H9 (cell line): ENCODE measurements around the gene EPAS1. TPM values are rescaled to one million over a fixed set of nuclear protein-coding genes. Genes with fewer than 3 reads are reported as not detected.

Source experiments
- DNase-seq: peaks from one replicate; pipeline ENCODE4 v3.0.0-alpha.2; 2017
- H2AFZ ChIP-seq: one replicate; pipeline ENCODE4 v1.6.1; 2013; ENCODE audit warnings: mild to moderate bottlenecking, low read length, control low read depth, moderate library complexity
- H2AK5ac ChIP-seq: 2 replicates; pipeline ENCODE4 v1.6.1; 2013; ENCODE audit warnings: low read length, control low read depth, mixed read lengths; ENCODE audit not compliant: insufficient read length
- H2BK120ac ChIP-seq: one replicate; pipeline ENCODE4 v1.6.1; 2013; ENCODE audit warnings: low read depth, mild to moderate bottlenecking, low read length, control low read depth, inconsistent platforms; ENCODE audit not compliant: poor library complexity, severe bottlenecking
- H2BK12ac ChIP-seq: 2 replicates; pipeline ENCODE4 v1.6.1; 2013; ENCODE audit warnings: low read length, control low read depth, mixed read lengths, low read depth; ENCODE audit not compliant: insufficient read length
- H2BK15ac ChIP-seq: 2 replicates; pipeline ENCODE4 v1.6.1; 2013; ENCODE audit warnings: low read depth, low read length, control low read depth
- H2BK20ac ChIP-seq: one replicate; pipeline ENCODE4 v1.6.1; 2013; ENCODE audit warnings: low read depth, mild to moderate bottlenecking, low read length, control low read depth, inconsistent platforms; ENCODE audit not compliant: poor library complexity, severe bottlenecking
- H2BK5ac ChIP-seq: 2 replicates; pipeline ENCODE4 v1.6.1; 2013; ENCODE audit warnings: low read length, control low read depth, mixed read lengths; ENCODE audit not compliant: insufficient read length
- H3K14ac ChIP-seq: 2 replicates; pipeline ENCODE4 v1.6.1; 2013; ENCODE audit warnings: low read length, control low read depth; ENCODE audit not compliant: insufficient read depth
- H3K18ac ChIP-seq: 2 replicates; pipeline ENCODE4 v1.6.1; 2013; ENCODE audit warnings: low read depth, mild to moderate bottlenecking, mixed read lengths, low read length, control low read depth; ENCODE audit not compliant: insufficient read length
- H3K23ac ChIP-seq: 2 replicates; pipeline ENCODE4 v1.6.1; 2013; ENCODE audit warnings: low read length, control low read depth, mixed read lengths, low read depth; ENCODE audit not compliant: insufficient read length
- H3K23me2 ChIP-seq: 2 replicates; pipeline ENCODE4 v1.6.1; 2013; ENCODE audit warnings: low read depth, mild to moderate bottlenecking, mixed read lengths, low read length, control low read depth; ENCODE audit not compliant: insufficient read length, poor library complexity, severe bottlenecking
- H3K27ac ChIP-seq: 2 replicates; pipeline ENCODE4 v1.5.1; 2013; ENCODE audit warnings: low read length, control low read depth, mixed read lengths, low read depth; ENCODE audit not compliant: insufficient read length
- H3K27me3 ChIP-seq: 2 replicates; pipeline ENCODE4 v1.6.1; 2013; ENCODE audit warnings: low read length, control low read depth, inconsistent platforms; ENCODE audit not compliant: insufficient read depth
- H3K4ac ChIP-seq: 2 replicates; pipeline ENCODE4 v1.6.1; 2013; ENCODE audit warnings: low read depth, mild to moderate bottlenecking, control low read depth, inconsistent platforms, low read length, moderate library complexity
- H3K4me1 ChIP-seq: 2 replicates; pipeline ENCODE4 v1.6.1; 2013; ENCODE audit warnings: low read length, control low read depth, inconsistent platforms; ENCODE audit not compliant: insufficient read depth
- H3K4me2 ChIP-seq: 2 replicates; pipeline ENCODE4 v1.6.1; 2013; ENCODE audit warnings: low read length, control low read depth, mixed read lengths; ENCODE audit not compliant: insufficient read length, insufficient read depth
- H3K56ac ChIP-seq: 2 replicates; pipeline ENCODE4 v1.6.1; 2013; ENCODE audit warnings: low read depth, mild to moderate bottlenecking, mixed read lengths, low read length, control low read depth; ENCODE audit not compliant: insufficient read length
- H3K79me1 ChIP-seq: 2 replicates; pipeline ENCODE4 v1.6.1; 2013; ENCODE audit warnings: low read depth, mild to moderate bottlenecking, moderate library complexity, low read length, control low read depth, inconsistent platforms; ENCODE audit not compliant: insufficient read depth, poor library complexity, severe bottlenecking
- H3K79me2 ChIP-seq: 2 replicates; pipeline ENCODE4 v1.6.1; 2013; ENCODE audit warnings: low read length, control low read depth, inconsistent platforms; ENCODE audit not compliant: insufficient read depth
- H3K9ac ChIP-seq: 2 replicates; pipeline ENCODE4 v1.6.1; 2013; ENCODE audit warnings: low read length, control low read depth, mixed read lengths; ENCODE audit not compliant: insufficient read length; ENCODE audit errors: extremely low read depth
- H3K9me3 ChIP-seq: one replicate; pipeline ENCODE4 v1.6.1; 2013; ENCODE audit warnings: low read depth, low read length, inconsistent platforms; ENCODE audit not compliant: control insufficient read depth
- H3T11ph ChIP-seq: one replicate; pipeline ENCODE4 v1.6.1; 2013; ENCODE audit warnings: mild to moderate bottlenecking, low read length, control low read depth, inconsistent platforms
- H4K20me1 ChIP-seq: one replicate; pipeline ENCODE4 v1.6.1; 2013; ENCODE audit not compliant: control insufficient read depth, insufficient read length, insufficient read depth
- H4K5ac ChIP-seq: 2 replicates; pipeline ENCODE4 v1.6.1; 2013; ENCODE audit warnings: low read depth, mild to moderate bottlenecking, mixed read lengths, low read length, control low read depth; ENCODE audit not compliant: insufficient read length
- H4K8ac ChIP-seq: replicated peaks from 2 replicates; pipeline ENCODE4 v1.6.1; 2013; ENCODE audit warnings: low read length, control low read depth, mixed read lengths, low read depth; ENCODE audit not compliant: insufficient read length
- H4K91ac ChIP-seq: 2 replicates; pipeline ENCODE4 v1.6.1; 2013; ENCODE audit warnings: low read depth, mild to moderate bottlenecking, moderate library complexity, mixed read lengths, low read length, control low read depth; ENCODE audit not compliant: insufficient read length
- H3K27ac Mint-ChIP-seq, 3 experiments: 2 replicates in 2 of 3; 3 replicates in 1 of 3; pipeline ENCODE4 v1.8.0; 2020 to 2021; ENCODE audit warnings: mixed read lengths in 3 of 3, mild to moderate bottlenecking in 1 of 3, moderate library complexity in 1 of 3
- H3K27me3 Mint-ChIP-seq: 2 replicates; pipeline ENCODE4 v1.8.0; 2021; ENCODE audit warnings: low read depth, mild to moderate bottlenecking, moderate library complexity, mixed read lengths
- H3K36me3 Mint-ChIP-seq, 3 experiments: 2 replicates in 2 of 3; 3 replicates in 1 of 3; pipeline ENCODE4 v1.8.0; 2020 to 2021; ENCODE audit warnings: low read depth in 3 of 3, mixed read lengths in 3 of 3; ENCODE audit not compliant: insufficient read depth in 1 of 3
- H3K4me1 Mint-ChIP-seq, 2 experiments: 2 replicates each; pipeline ENCODE4 v1.8.0; 2020; ENCODE audit warnings: mixed read lengths in 2 of 2
- H3K4me3 Mint-ChIP-seq, 2 experiments: 2 replicates in 1 of 2; 3 replicates in 1 of 2; pipeline ENCODE4 v1.8.0; 2020 to 2021; ENCODE audit warnings: mild to moderate bottlenecking in 2 of 2, mixed read lengths in 2 of 2, moderate library complexity in 1 of 2
- H3K9me3 Mint-ChIP-seq, 2 experiments: 2 replicates in 1 of 2; 3 replicates in 1 of 2; pipeline ENCODE4 v1.8.0; 2020; ENCODE audit warnings: mild to moderate bottlenecking in 2 of 2, mixed read lengths in 2 of 2, moderate library complexity in 1 of 2
- WGBS: extraction: QIAGEN DNeasy Blood & Tissue Kit; methylation state at CpG from one replicate; pipeline ENCODE4 v1.1.7; 2013; ENCODE audit warnings: missing lambda C conversion rate, low lambda C conversion rate, mixed read lengths; ENCODE audit not compliant: insufficient read length; ENCODE audit errors: extremely low coverage; 5-methylcytosine and 5-hydroxymethylcytosine counted together
- total RNA-seq: library from RNA; stranded (reverse); gene quantifications from 2 replicates; pipeline ENCODE4 v1.2.1, GENCODE V29; 2021
- TF ChIP-seq, protein P1 (sequence below): fragments of 200-600 bp; sonication (generic); conservative IDR thresholded peaks from 3 replicates; pipeline ENCODE4 v1.8.0; 2021; ENCODE audit warnings: antibody characterized with exemption, mild to moderate bottlenecking

EPAS1 gene
- total RNA-seq, 1 experiment from 2014 or later: 1.1 TPM

- no peak overlapping the region for H3K56ac ChIP-seq
- H3K23me2 ChIP-seq: no peaks in the 10 kb centered on the region
- H2AFZ ChIP-seq: no peak overlapping the region
- H3K27me3 ChIP-seq: 0 out of 2 replicates have a peak, but pooled peaks cover 2% of the 10 kb centered on the region
- no peak overlapping the region for H2BK15ac ChIP-seq
- no peak overlapping the region for H4K5ac ChIP-seq
- H3K4me1 ChIP-seq: no peaks in the 10 kb centered on the region
- no peak overlapping the region for H3K23ac ChIP-seq
- H2BK20ac ChIP-seq: no peak overlapping the region
- no peak overlapping the region for H4K8ac ChIP-seq
- no peak overlapping the region for H3K4ac ChIP-seq
- no peak overlapping the region for H4K91ac ChIP-seq
- H3K27ac Mint-ChIP-seq: no peak overlapping the region
- no peaks in the 10 kb centered on the region for H3K9me3 ChIP-seq
- H3K27ac ChIP-seq: no peak overlapping the region
- H3K9me3 Mint-ChIP-seq: no peaks in the 10 kb centered on the region
- no peak for DNase-seq
- H3K4me1 Mint-ChIP-seq: peaks cover 0 to 6% of the 10 kb centered on the region in 2 experiments; a peak in 2 of 4 replicates
- H4K20me1 ChIP-seq: no peaks in the 10 kb centered on the region
- H3K79me2 ChIP-seq: no peaks in the 10 kb centered on the region
- H3K36me3 Mint-ChIP-seq: no peaks in the 10 kb centered on the region
- H3K27me3 Mint-ChIP-seq: no peaks in the 10 kb centered on the region
- H2BK12ac ChIP-seq: no peak overlapping the region
- no peak overlapping the region for H3K9ac ChIP-seq
- H2BK5ac ChIP-seq: no peak overlapping the region
- no peak overlapping the region for H3T11ph ChIP-seq
- no peak overlapping the region for H2BK120ac ChIP-seq
- no CpG with 5 or more reads among the region's 1 CpG for WGBS
- no peak overlapping the region for H3K4me3 Mint-ChIP-seq
- TF ChIP-seq, protein P1, sequence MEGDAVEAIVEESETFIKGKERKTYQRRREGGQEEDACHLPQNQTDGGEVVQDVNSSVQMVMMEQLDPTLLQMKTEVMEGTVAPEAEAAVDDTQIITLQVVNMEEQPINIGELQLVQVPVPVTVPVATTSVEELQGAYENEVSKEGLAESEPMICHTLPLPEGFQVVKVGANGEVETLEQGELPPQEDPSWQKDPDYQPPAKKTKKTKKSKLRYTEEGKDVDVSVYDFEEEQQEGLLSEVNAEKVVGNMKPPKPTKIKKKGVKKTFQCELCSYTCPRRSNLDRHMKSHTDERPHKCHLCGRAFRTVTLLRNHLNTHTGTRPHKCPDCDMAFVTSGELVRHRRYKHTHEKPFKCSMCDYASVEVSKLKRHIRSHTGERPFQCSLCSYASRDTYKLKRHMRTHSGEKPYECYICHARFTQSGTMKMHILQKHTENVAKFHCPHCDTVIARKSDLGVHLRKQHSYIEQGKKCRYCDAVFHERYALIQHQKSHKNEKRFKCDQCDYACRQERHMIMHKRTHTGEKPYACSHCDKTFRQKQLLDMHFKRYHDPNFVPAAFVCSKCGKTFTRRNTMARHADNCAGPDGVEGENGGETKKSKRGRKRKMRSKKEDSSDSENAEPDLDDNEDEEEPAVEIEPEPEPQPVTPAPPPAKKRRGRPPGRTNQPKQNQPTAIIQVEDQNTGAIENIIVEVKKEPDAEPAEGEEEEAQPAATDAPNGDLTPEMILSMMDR: no peak
- H3K4me2 ChIP-seq: no peak overlapping the region
- no peaks in the 10 kb centered on the region for H3K79me1 ChIP-seq
- no peak overlapping the region for H3K18ac ChIP-seq
- H3K14ac ChIP-seq: no peak overlapping the region
- H2AK5ac ChIP-seq: no peak overlapping the region
These were observed 59.8 kb downstream of the EPAS1 start for GRCh38 chr2:46356991-46357390.
